H1 (cell line): ENCODE measurements around the gene FGF2. TPM values are rescaled to one million over a fixed set of nuclear protein-coding genes. Genes with fewer than 3 reads are reported as not detected.
"Not testable (repeated sequence)": the region's sequence is repeated elsewhere in the genome, so short reads cannot be mapped to it uniquely, and the experiment has no call there.

ENCODE experiments used
- CTCF ChIA-PET: fragments of 300-600 bp; sonication (Branson Sonifier 250); formaldehyde crosslinking; loops from one replicate; lab custom pipeline; 2021; ENCODE audit not compliant: partially characterized antibody; lab: Charles Lee
- POLR2A ChIA-PET: fragments of 300-600 bp; sonication (Branson Sonifier 250); formaldehyde crosslinking; loops from one replicate; lab custom pipeline; 2021; ENCODE audit warnings: inconsistent platforms; ENCODE audit not compliant: partially characterized antibody; lab: Charles Lee
- DNase-seq, 2 experiments: peaks; one replicate each; pipeline versions ENCODE4 v3.0.0 to v3.0.0-alpha.2; 2010 to 2022; ENCODE audit warnings: low spot score in 2 of 2, low read depth in 1 of 2, mixed read lengths in 1 of 2
- FAIRE-seq: peaks from 2 replicates; lab custom pipeline; 2011; peaks lifted over from hg19 to GRCh38; lab: Jason Lieb, UNC
- H2AFZ ChIP-seq: 2 replicates; pipeline ENCODE4 v1.8.1; 2012; ENCODE audit warnings: low read length, inconsistent platforms
- H2AK5ac ChIP-seq: 2 replicates; pipeline ENCODE4 v1.6.1; 2013; ENCODE audit warnings: low read depth, low read length
- H2BK120ac ChIP-seq: replicated peaks from 2 replicates; pipeline ENCODE3; 2013; ENCODE audit warnings: low read depth, low read length, inconsistent platforms
- H2BK12ac ChIP-seq: 2 replicates; pipeline ENCODE4 v1.6.1; 2013; ENCODE audit warnings: low read depth, low read length
- H2BK15ac ChIP-seq: 2 replicates; pipeline ENCODE4 v1.6.1; 2013; ENCODE audit warnings: low read length
- H2BK20ac ChIP-seq: 2 replicates; pipeline ENCODE4 v1.6.1; 2013; ENCODE audit warnings: low read length
- H2BK5ac ChIP-seq: 2 replicates; pipeline ENCODE4 v1.6.1; 2013; ENCODE audit warnings: low read depth, low read length
- H3K14ac ChIP-seq: 2 replicates; pipeline ENCODE4 v1.6.1; 2013; ENCODE audit warnings: inconsistent platforms; ENCODE audit not compliant: insufficient read length
- H3K18ac ChIP-seq: 2 replicates; pipeline ENCODE4 v1.6.1; 2013; ENCODE audit warnings: low read length; ENCODE audit errors: extremely low read depth
- H3K23ac ChIP-seq: 2 replicates; pipeline ENCODE4 v1.6.1; 2013; ENCODE audit warnings: inconsistent platforms; ENCODE audit not compliant: insufficient read length
- H3K23me2 ChIP-seq: 2 replicates; pipeline ENCODE4 v1.6.1; 2013; ENCODE audit warnings: low read depth, low read length
- H3K27ac ChIP-seq: 2 replicates; pipeline ENCODE4 v1.6.1; 2011; ENCODE audit warnings: low read depth, low read length, inconsistent platforms
- H3K27me3 ChIP-seq, 4 experiments: replicated peaks in 1 of 4; 1 replicate in 1 of 4; 2 replicates in 3 of 4; pipeline versions ENCODE4 v1.6.1 to v1.8.1; 2011 to 2013; ENCODE audit warnings: low read length in 3 of 4, mild to moderate bottlenecking in 3 of 4, inconsistent platforms in 2 of 4, mixed read lengths in 2 of 4, moderate library complexity in 1 of 4; ENCODE audit not compliant: control insufficient read depth in 3 of 4, insufficient read depth in 3 of 4; ENCODE audit errors: extremely low read depth in 1 of 4
- H3K36me3 ChIP-seq, 4 experiments: 2 replicates each; pipeline versions ENCODE4 v1.6.1 to v1.8.1; 2011 to 2013; ENCODE audit warnings: mild to moderate bottlenecking in 4 of 4, low read length in 3 of 4, moderate library complexity in 2 of 4, control low read depth in 1 of 4, inconsistent platforms in 1 of 4; ENCODE audit not compliant: insufficient read depth in 4 of 4, control insufficient read depth in 2 of 4
- H3K4ac ChIP-seq: replicated peaks from 2 replicates; pipeline ENCODE3; 2013; ENCODE audit warnings: low read length, low read depth, mixed read lengths, inconsistent platforms; ENCODE audit not compliant: insufficient read length
- H3K4me1 ChIP-seq, 4 experiments: replicated peaks in 1 of 4; 1 replicate in 1 of 4; 2 replicates in 3 of 4; pipeline versions ENCODE4 v1.6.1 to v1.8.1; 2011 to 2013; ENCODE audit warnings: low read length in 3 of 4, inconsistent platforms in 2 of 4, mixed read lengths in 1 of 4; ENCODE audit not compliant: insufficient read depth in 4 of 4, control insufficient read depth in 3 of 4
- H3K4me2 ChIP-seq, 2 experiments: 2 replicates each; pipeline versions ENCODE4 v1.6.1 to v1.8.1; 2011 to 2013; ENCODE audit warnings: low read depth in 2 of 2, low read length in 2 of 2, control low read depth in 1 of 2, inconsistent platforms in 1 of 2, mild to moderate bottlenecking in 1 of 2; ENCODE audit not compliant: insufficient read depth in 1 of 2
- H3K4me3 ChIP-seq, 4 experiments: fragments of 200-600, 300-600 bp in 1 of 4; sonication (generic), shearing (Covaris generic), sonication (Bioruptor Twin) in 1 of 4; 2 replicates each; pipeline versions ENCODE4 v1.5.1 to v1.8.1; 2011 to 2016; ENCODE audit warnings: low read length in 4 of 4, low read depth in 3 of 4, control low read depth in 2 of 4, inconsistent platforms in 2 of 4, mild to moderate bottlenecking in 2 of 4, mixed read lengths in 1 of 4, moderate library complexity in 1 of 4; ENCODE audit not compliant: insufficient read depth in 2 of 4; ENCODE audit errors: extremely low read depth in 1 of 4
- H3K56ac ChIP-seq: replicated peaks from 2 replicates; pipeline ENCODE3; 2013; ENCODE audit warnings: low read depth, mild to moderate bottlenecking, mixed read lengths, low read length, inconsistent platforms; ENCODE audit not compliant: insufficient read length
- H3K79me1 ChIP-seq: 2 replicates; pipeline ENCODE4 v1.6.1; 2013; ENCODE audit warnings: low read depth, low read length, control low read depth
- H3K79me2 ChIP-seq, 2 experiments: 2 replicates each; pipeline versions ENCODE4 v1.6.1 to v1.8.1; 2012 to 2013; ENCODE audit warnings: low read length in 2 of 2, mild to moderate bottlenecking in 2 of 2, inconsistent platforms in 1 of 2; ENCODE audit not compliant: insufficient read depth in 2 of 2, control insufficient read depth in 1 of 2
- H3K9ac ChIP-seq, 4 experiments: replicated peaks in 1 of 4; 1 replicate in 1 of 4; 2 replicates in 3 of 4; pipeline versions ENCODE4 v1.6.1 to v1.8.1; 2011 to 2013; ENCODE audit warnings: low read depth in 3 of 4, low read length in 3 of 4, control low read depth in 2 of 4, mild to moderate bottlenecking in 2 of 4, moderate library complexity in 2 of 4, inconsistent platforms in 1 of 4; ENCODE audit errors: extremely low read depth in 1 of 4
- H3K9me3 ChIP-seq, 2 experiments: 2 replicates each; pipeline versions ENCODE4 v1.6.1 to v1.8.1; 2012 to 2013; ENCODE audit warnings: mild to moderate bottlenecking in 2 of 2, moderate library complexity in 2 of 2, control low read depth in 1 of 2, inconsistent platforms in 1 of 2, low read depth in 1 of 2, low read length in 1 of 2, mixed read lengths in 1 of 2; ENCODE audit not compliant: insufficient read depth in 2 of 2
- H4K20me1 ChIP-seq, 2 experiments: replicated peaks in 1 of 2; 2 replicates each; pipeline versions ENCODE3 to v1.8.1; 2011 to 2013; ENCODE audit warnings: inconsistent platforms in 2 of 2, low read length in 2 of 2, mild to moderate bottlenecking in 1 of 2; ENCODE audit not compliant: insufficient read depth in 2 of 2, control insufficient read depth in 1 of 2
- H4K5ac ChIP-seq: 2 replicates; pipeline ENCODE4 v1.6.1; 2013; ENCODE audit warnings: low read length, low read depth, mixed read lengths, inconsistent platforms; ENCODE audit not compliant: insufficient read length
- H4K8ac ChIP-seq: 2 replicates; pipeline ENCODE4 v1.8.0; 2013; ENCODE audit warnings: mild to moderate bottlenecking, moderate library complexity, low read length, inconsistent platforms; ENCODE audit not compliant: insufficient read depth; ENCODE audit errors: extremely low read depth
- H4K91ac ChIP-seq: replicated peaks from 2 replicates; pipeline ENCODE3; 2013; ENCODE audit warnings: low read length, mixed read lengths, inconsistent platforms; ENCODE audit not compliant: insufficient read length
- WGBS, 2 experiments: shearing (Covaris generic) in 1 of 2; methylation state at CpG; one replicate each; pipeline versions ENCODE4 v1.1.6 to v1.1.7; 2013 to 2015; ENCODE audit warnings: low lambda C conversion rate in 2 of 2, mixed read lengths in 2 of 2, inconsistent platforms in 1 of 2, low coverage in 1 of 2, missing lambda C conversion rate in 1 of 2; ENCODE audit not compliant: insufficient replicate concordance in 2 of 2, insufficient coverage in 1 of 2, insufficient read length in 1 of 2; ENCODE audit errors: extremely low coverage in 1 of 2, missing lambda C conversion rate in 1 of 2; 5-methylcytosine and 5-hydroxymethylcytosine counted together
- polyA plus RNA-seq, 7 experiments: library from polyadenylated mRNA; depleted of rRNA in 3 of 7; stranded (reverse) in 5 of 7; unstranded in 2 of 7; fragments of >200 nt in 5 of 7; fragments of 200-250 nt in 2 of 7; gene quantifications; 1 replicate in 5 of 7; 2 replicates in 1 of 7; 4 replicates in 1 of 7; pipeline versions ENCODE4 v1.2.1 to v1.2.3, GENCODE V29; 2011 to 2013; ENCODE audit warnings: missing spikeins in 2 of 7, mixed read lengths in 2 of 7
- total RNA-seq: library from RNA; stranded (reverse); fragmentation: NEBNext Ultra II Directional; extraction: Animal tissue kit (Norgen Biotek cat#: 25700); gene quantifications from 2 replicates; pipeline ENCODE4 v1.2.1, GENCODE V29; 2021

Gene FGF2
- total and polyA plus RNA-seq, 2 of the 8 experiments (the other 6 are each of a cell fraction or from before 2014, with no cell fraction given) = 23.4 to 145 TPM

DNA sequence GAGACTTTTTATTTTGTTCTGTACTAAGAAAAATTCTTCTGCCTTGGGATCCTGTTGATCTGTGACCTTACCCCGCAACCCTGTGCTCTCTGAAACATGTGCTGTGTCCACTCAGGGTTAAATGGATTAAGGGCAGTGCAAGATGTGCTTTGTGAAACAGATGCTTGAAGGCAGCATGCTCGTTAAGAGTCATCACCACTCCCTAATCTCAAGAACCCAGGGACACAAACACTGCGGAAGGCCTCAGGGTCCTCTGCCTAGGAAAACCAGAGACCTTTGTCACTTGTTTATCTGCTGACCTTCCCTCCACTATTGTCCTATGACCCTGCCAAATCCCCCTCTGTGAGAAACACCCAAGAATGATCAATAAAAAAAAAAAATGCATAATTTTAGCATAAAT lies 13.8 kb upstream of the FGF2 start:
- WGBS, 2 experiments = 95% methylated on average over 3 of the region's 3 CpGs; no CpG with 5 or more reads in 1 of the 2 experiments
- H3K18ac ChIP-seq, H3K4me1 ChIP-seq, H2BK120ac ChIP-seq, H4K91ac ChIP-seq, FAIRE-seq, H3K4ac ChIP-seq, H4K20me1 ChIP-seq, H2BK12ac ChIP-seq, H4K8ac ChIP-seq, H3K27ac ChIP-seq, H2BK15ac ChIP-seq, H3K14ac ChIP-seq, H2AK5ac ChIP-seq, H2BK20ac ChIP-seq, H3K4me3 ChIP-seq, H3K23ac ChIP-seq, H2AFZ ChIP-seq, H3K36me3 ChIP-seq, H3K27me3 ChIP-seq, POLR2A ChIA-PET, H3K79me1 ChIP-seq, H3K9ac ChIP-seq, H3K56ac ChIP-seq, DNase-seq, H4K5ac ChIP-seq, H3K4me2 ChIP-seq, H2BK5ac ChIP-seq, H3K23me2 ChIP-seq, H3K79me2 ChIP-seq: not testable (repeated sequence)
- H3K9me3 ChIP-seq = peaks cover 6 to 17% of the 10 kb centered on the region in 2 experiments; a peak in 3 of 4 replicates
- CTCF ChIA-PET = interaction anchor here (1.4 kb wide), 1 partner anchor 55 kb away, joined by 4 read pairs; no protein-coding TSS in a partner anchor
